Neural cell (in vitro differentiated cells): ENCODE results near the gene USP15. TPM values are rescaled to one million over a fixed set of nuclear protein-coding genes. Genes with fewer than 3 reads are reported as not detected.
A peak's percentile ranks its signal among the peaks of the same experiment; 100 is the strongest.

Experiments
- H2AFZ ChIP-seq: fragments of 200-600, 300-800 bp; sonication (generic), shearing (Covaris generic); 2 replicates; pipeline ENCODE4 v1.6.0; 2014; ENCODE audit warnings: low read depth, mild to moderate bottlenecking, antibody characterized with exemption, low read length, moderate library complexity
- H3F3A ChIP-seq: fragments of 200-600 bp; shearing (Covaris generic); 2 replicates; pipeline ENCODE4 v1.6.1; 2016; ENCODE audit warnings: mild to moderate bottlenecking, moderate library complexity, mixed read lengths, antibody characterized with exemption, low read length; ENCODE audit not compliant: insufficient read depth, poor library complexity, severe bottlenecking
- H3K27ac ChIP-seq: fragments of 200-600, 300-800 bp; sonication (generic), shearing (Covaris generic); 2 replicates; pipeline ENCODE4 v1.5.1; 2014; ENCODE audit warnings: mild to moderate bottlenecking, low read length, moderate library complexity
- H3K27me3 ChIP-seq: fragments of 300-800, 200-600 bp; sonication (generic), shearing (Covaris generic); 2 replicates; pipeline ENCODE4 v1.6.0; 2014; ENCODE audit warnings: mild to moderate bottlenecking, low read depth, low read length, moderate library complexity; ENCODE audit not compliant: insufficient read depth
- H3K36me3 ChIP-seq: fragments of 300-800, 200-600 bp; sonication (generic), shearing (Covaris generic); 2 replicates; pipeline ENCODE4 v1.5.1; 2014; ENCODE audit warnings: mild to moderate bottlenecking, antibody characterized with exemption, low read length, moderate library complexity; ENCODE audit not compliant: insufficient read depth
- H3K4me2 ChIP-seq: fragments of 300-800, 200-600 bp; sonication (generic), shearing (Covaris generic); 2 replicates; pipeline ENCODE4 v1.6.0; 2014; ENCODE audit warnings: mild to moderate bottlenecking, low read length
- H3K4me3 ChIP-seq: fragments of 300-800, 200-600 bp; sonication (generic), shearing (Covaris generic); 2 replicates; pipeline ENCODE4 v1.5.1; 2014; ENCODE audit warnings: mild to moderate bottlenecking, low read length, moderate library complexity
- H3K79me2 ChIP-seq: fragments of 200-600 bp; shearing (Covaris generic); replicated peaks from 2 replicates; pipeline ENCODE4 v1.6.0; 2014; ENCODE audit warnings: mild to moderate bottlenecking, low read length, moderate library complexity; ENCODE audit not compliant: insufficient read depth
- H3K9ac ChIP-seq: fragments of 300-800, 200-600 bp; sonication (generic), shearing (Covaris generic); 2 replicates; pipeline ENCODE4 v1.6.1; 2016; ENCODE audit warnings: mild to moderate bottlenecking, low read length, mixed read lengths
- H3K9me2 ChIP-seq: fragments of 200-600 bp; shearing (Covaris generic); 2 replicates; pipeline ENCODE4 v1.6.1; 2016; ENCODE audit warnings: mild to moderate bottlenecking, low read length, mixed read lengths; ENCODE audit not compliant: insufficient read depth
- H3K9me3 ChIP-seq: fragments of 200-600, 300-800 bp; sonication (generic), shearing (Covaris generic); 2 replicates; pipeline ENCODE4 v1.6.1; 2016; ENCODE audit warnings: mild to moderate bottlenecking, mixed run types, low read length, moderate library complexity, mixed read lengths
- H4K20me1 ChIP-seq: fragments of 200-600 bp; shearing (Covaris generic); 2 replicates; pipeline ENCODE4 v1.6.1; 2016; ENCODE audit warnings: mild to moderate bottlenecking, mixed run types; ENCODE audit not compliant: insufficient read depth
- EP300 ChIP-seq: fragments of 450-650 bp; conservative IDR thresholded peaks from 2 replicates; pipeline ENCODE4 v1.6.1; 2014; ENCODE audit warnings: antibody characterized with exemption, mild to moderate bottlenecking, moderate library complexity; ENCODE audit not compliant: poor library complexity, severe bottlenecking
- EZH2 ChIP-seq: fragments of 200-600, 300-800 bp; shearing (Covaris generic), sonication (generic); IDR thresholded peaks from 2 replicates; pipeline ENCODE4 v1.6.1; 2014; ENCODE audit warnings: antibody characterized with exemption, low read length, borderline replicate concordance, mild to moderate bottlenecking; ENCODE audit not compliant: insufficient read depth, poor library complexity, severe bottlenecking
- MXI1 ChIP-seq: fragments of 450-650 bp; conservative IDR thresholded peaks from 2 replicates; pipeline ENCODE4 v1.6.1; 2014; ENCODE audit warnings: antibody characterized with exemption, mild to moderate bottlenecking; ENCODE audit not compliant: poor library complexity, severe bottlenecking
- POLR2AphosphoS5 ChIP-seq: IDR thresholded peaks from 2 replicates; pipeline ENCODE4 v1.6.1; 2012
- RAD21 ChIP-seq: fragments of 450-650 bp; conservative IDR thresholded peaks from 2 replicates; pipeline ENCODE4 v1.6.1; 2014; ENCODE audit warnings: antibody characterized with exemption, mild to moderate bottlenecking, moderate library complexity
- SMC3 ChIP-seq: fragments of 450-650 bp; conservative IDR thresholded peaks from 2 replicates; pipeline ENCODE4 v1.6.1; 2014; ENCODE audit warnings: antibody characterized with exemption, mild to moderate bottlenecking, moderate library complexity; ENCODE audit not compliant: poor library complexity
- TAF1 ChIP-seq: IDR thresholded peaks from 2 replicates; pipeline ENCODE4 v1.6.1; 2012; ENCODE audit warnings: low read depth
- polyA plus RNA-seq: library from polyadenylated mRNA; depleted of rRNA; stranded (reverse); fragments of >200 nt; gene quantifications from 2 replicates; pipeline ENCODE4 v1.2.3, GENCODE V29; 2014
- TF ChIP-seq, protein P1 (sequence below): fragments of 450-650 bp; IDR thresholded peaks from 2 replicates; pipeline ENCODE4 v1.5.1; 2014; ENCODE audit warnings: antibody characterized with exemption, mild to moderate bottlenecking, moderate library complexity; ENCODE audit not compliant: poor library complexity, severe bottlenecking
- TF ChIP-seq, protein P2 (sequence below): IDR thresholded peaks from 2 replicates; pipeline ENCODE4 v1.6.1; 2012; ENCODE audit warnings: borderline replicate concordance

The USP15 gene
- polyA plus RNA-seq, 1 donor from 2014 or later, result 113 TPM

DNA sequence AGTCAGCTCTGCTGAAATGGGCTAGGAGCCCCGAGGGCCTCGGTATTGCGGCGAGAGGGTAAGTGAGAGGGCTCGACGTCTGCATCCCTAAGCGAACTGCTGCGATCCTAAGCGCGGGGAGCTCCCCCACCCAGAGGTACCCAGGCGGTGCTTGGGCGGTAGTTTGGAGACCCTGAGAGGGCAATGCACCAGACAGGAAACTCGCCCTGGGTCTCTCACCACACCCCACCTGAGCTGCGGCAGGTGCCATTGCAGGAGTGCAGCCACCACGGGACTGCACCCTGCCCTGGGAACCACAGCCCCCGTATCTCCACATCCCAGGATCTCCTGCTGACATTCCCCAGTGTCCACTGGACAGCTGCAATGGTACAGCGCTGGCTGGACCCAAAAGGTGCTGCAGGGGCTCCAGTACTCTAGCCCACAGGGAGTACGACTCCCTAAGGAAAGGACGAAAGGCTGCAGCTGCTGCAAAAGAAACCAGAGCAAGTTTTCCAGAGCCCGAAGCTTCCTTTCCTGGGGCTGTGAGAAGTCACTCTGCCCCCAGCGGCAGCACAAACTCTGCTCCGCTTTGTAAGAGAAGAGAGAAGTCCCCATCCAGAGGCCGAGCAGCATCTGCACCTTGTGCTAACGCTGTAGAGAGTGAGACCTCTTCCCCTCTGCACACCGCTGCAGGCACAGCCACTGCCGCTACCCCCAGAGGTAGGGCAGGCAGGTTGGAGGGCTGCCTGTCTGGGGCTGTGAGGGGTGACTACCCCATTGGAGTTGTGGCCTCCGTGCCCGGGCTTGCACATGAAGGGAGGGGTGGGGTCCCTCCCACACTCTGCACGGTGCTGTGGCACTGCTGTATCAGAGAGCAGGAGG is 175.3 kb downstream of the USP15 start:
- no peak overlapping the region for H3K9ac ChIP-seq
- H4K20me1 ChIP-seq, result no peaks in the 10 kb centered on the region
- H3K36me3 ChIP-seq, result no peaks in the 10 kb centered on the region
- H3K27ac ChIP-seq, result no peak overlapping the region
- no peak for TF ChIP-seq RAD21
- no peak for TF ChIP-seq EP300
- no peak for TF ChIP-seq MXI1
- TF ChIP-seq, protein P1, sequence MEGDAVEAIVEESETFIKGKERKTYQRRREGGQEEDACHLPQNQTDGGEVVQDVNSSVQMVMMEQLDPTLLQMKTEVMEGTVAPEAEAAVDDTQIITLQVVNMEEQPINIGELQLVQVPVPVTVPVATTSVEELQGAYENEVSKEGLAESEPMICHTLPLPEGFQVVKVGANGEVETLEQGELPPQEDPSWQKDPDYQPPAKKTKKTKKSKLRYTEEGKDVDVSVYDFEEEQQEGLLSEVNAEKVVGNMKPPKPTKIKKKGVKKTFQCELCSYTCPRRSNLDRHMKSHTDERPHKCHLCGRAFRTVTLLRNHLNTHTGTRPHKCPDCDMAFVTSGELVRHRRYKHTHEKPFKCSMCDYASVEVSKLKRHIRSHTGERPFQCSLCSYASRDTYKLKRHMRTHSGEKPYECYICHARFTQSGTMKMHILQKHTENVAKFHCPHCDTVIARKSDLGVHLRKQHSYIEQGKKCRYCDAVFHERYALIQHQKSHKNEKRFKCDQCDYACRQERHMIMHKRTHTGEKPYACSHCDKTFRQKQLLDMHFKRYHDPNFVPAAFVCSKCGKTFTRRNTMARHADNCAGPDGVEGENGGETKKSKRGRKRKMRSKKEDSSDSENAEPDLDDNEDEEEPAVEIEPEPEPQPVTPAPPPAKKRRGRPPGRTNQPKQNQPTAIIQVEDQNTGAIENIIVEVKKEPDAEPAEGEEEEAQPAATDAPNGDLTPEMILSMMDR, result peak; percentile 47
- H3K27me3 ChIP-seq, result peaks cover 15% of the 10 kb centered on the region
- H2AFZ ChIP-seq, result no peak overlapping the region
- H3K79me2 ChIP-seq, result no peaks in the 10 kb centered on the region
- no peaks in the 10 kb centered on the region for H3F3A ChIP-seq
- H3K4me2 ChIP-seq, result no peak overlapping the region
- H3K9me3 ChIP-seq, result no peaks in the 10 kb centered on the region
- H3K4me3 ChIP-seq, result peak overlapping the region; percentile 48
- H3K9me2 ChIP-seq, result no peaks in the 10 kb centered on the region

DNA sequence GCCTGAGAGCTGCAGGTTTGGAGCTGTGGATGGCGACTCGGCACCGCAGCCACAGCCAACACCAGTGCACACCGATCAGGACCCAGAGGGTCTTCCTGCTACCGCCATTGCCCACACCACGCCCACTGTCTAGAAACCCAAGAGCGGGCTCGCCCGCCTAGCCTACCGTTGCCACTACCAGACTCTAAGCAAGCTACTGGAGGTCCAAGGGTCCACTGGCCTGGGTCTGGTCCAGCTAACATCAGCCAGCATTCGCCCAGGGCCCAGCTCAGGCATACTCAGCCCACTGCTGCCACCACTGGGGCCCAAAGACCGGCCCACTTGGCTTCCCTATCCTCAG is 175.9 kb downstream of the USP15 start:
- Histone ChIP-seq H3K9me2 (no peaks in the 10 kb centered on the region), H3K36me3 (no peaks in the 10 kb centered on the region), H3K4me3 (no peak overlapping the region), H3K9me3 (no peaks in the 10 kb centered on the region), H3K27me3 (peaks cover 15% of the 10 kb centered on the region), H3K79me2 (no peaks in the 10 kb centered on the region), H3K4me2 (no peak overlapping the region), H3K9ac (no peak overlapping the region), H3F3A (no peaks in the 10 kb centered on the region), H4K20me1 (no peaks in the 10 kb centered on the region), H3K27ac (no peak overlapping the region), H2AFZ (no peak overlapping the region)
- TF ChIP-seq MXI1 (no peak), EZH2 (no peak), SMC3 (no peak), EP300 (no peak), POLR2AphosphoS5 (no peak), RAD21 (no peak), TAF1 (no peak)
- TF ChIP-seq, protein P1, result no peak
- TF ChIP-seq, protein P2, sequence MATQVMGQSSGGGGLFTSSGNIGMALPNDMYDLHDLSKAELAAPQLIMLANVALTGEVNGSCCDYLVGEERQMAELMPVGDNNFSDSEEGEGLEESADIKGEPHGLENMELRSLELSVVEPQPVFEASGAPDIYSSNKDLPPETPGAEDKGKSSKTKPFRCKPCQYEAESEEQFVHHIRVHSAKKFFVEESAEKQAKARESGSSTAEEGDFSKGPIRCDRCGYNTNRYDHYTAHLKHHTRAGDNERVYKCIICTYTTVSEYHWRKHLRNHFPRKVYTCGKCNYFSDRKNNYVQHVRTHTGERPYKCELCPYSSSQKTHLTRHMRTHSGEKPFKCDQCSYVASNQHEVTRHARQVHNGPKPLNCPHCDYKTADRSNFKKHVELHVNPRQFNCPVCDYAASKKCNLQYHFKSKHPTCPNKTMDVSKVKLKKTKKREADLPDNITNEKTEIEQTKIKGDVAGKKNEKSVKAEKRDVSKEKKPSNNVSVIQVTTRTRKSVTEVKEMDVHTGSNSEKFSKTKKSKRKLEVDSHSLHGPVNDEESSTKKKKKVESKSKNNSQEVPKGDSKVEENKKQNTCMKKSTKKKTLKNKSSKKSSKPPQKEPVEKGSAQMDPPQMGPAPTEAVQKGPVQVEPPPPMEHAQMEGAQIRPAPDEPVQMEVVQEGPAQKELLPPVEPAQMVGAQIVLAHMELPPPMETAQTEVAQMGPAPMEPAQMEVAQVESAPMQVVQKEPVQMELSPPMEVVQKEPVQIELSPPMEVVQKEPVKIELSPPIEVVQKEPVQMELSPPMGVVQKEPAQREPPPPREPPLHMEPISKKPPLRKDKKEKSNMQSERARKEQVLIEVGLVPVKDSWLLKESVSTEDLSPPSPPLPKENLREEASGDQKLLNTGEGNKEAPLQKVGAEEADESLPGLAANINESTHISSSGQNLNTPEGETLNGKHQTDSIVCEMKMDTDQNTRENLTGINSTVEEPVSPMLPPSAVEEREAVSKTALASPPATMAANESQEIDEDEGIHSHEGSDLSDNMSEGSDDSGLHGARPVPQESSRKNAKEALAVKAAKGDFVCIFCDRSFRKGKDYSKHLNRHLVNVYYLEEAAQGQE, result no peak
